A204.1 (cell line): Measurements from ENCODE around the gene ANXA2R.
"Not testable (repeated sequence)": the region's sequence is repeated elsewhere in the genome, so short reads cannot be mapped to it uniquely, and the experiment has no call there.

Experiments
- FAIRE-seq: peaks from 2 replicates; lab custom pipeline; 2012; peaks lifted over from hg19 to GRCh38; lab: Jason Lieb, UNC

ANXA2R gene

GRCh38 chr5:43060020-43060419 is 19.9 kb upstream of the ANXA2R start:
- FAIRE-seq = not testable (repeated sequence)

- not testable (repeated sequence) for FAIRE-seq
These were observed 15.0 kb upstream of the ANXA2R start for GRCh38 chr5:43055098-43055497.

- FAIRE-seq = no peak
These were observed 11.6 kb upstream of the ANXA2R start for GRCh38 chr5:43051684-43052083.

GRCh38 chr5:43050384-43050783 is 10.3 kb upstream of the ANXA2R start:
- no peak for FAIRE-seq

- FAIRE-seq = no peak
These were observed 9.1 kb upstream of the ANXA2R start for GRCh38 chr5:43049236-43049635.

- FAIRE-seq = no peak
These were observed 6.4 kb upstream of the ANXA2R start for GRCh38 chr5:43046474-43046873.

- FAIRE-seq = no peak
These were observed 5.1 kb upstream of the ANXA2R start for GRCh38 chr5:43045236-43045635.

GRCh38 chr5:43044181-43044914 is 4.2 kb upstream of the ANXA2R start:
- no peak for FAIRE-seq

GRCh38 chr5:43043400-43043756 is 3.3 kb upstream of the ANXA2R start:
- no peak for FAIRE-seq

GRCh38 chr5:43042626-43043399 is 2.7 kb upstream of the ANXA2R start:
- FAIRE-seq = no peak

- FAIRE-seq = no peak
These were observed 2.1 kb upstream of the ANXA2R start for GRCh38 chr5:43042176-43042625.

- FAIRE-seq = no peak
These were observed 1.6 kb upstream of the ANXA2R start for GRCh38 chr5:43041669-43042175.

GRCh38 chr5:43041110-43041668 is 1.1 kb upstream of the ANXA2R start:
- no peak for FAIRE-seq

GRCh38 chr5:43039471-43040286 is 440 bp downstream of the ANXA2R start:
- FAIRE-seq = no peak

GRCh38 chr5:43039152-43039470 is 1.0 kb downstream of the ANXA2R start:
- FAIRE-seq = peak; percentile 73

GRCh38 chr5:43038496-43038989 is 1.6 kb downstream of the ANXA2R start:
- FAIRE-seq = no peak

- FAIRE-seq = no peak
These were observed 2.3 kb downstream of the ANXA2R start for GRCh38 chr5:43037636-43038495.

GRCh38 chr5:43036856-43037635 is 3.1 kb downstream of the ANXA2R start:
- FAIRE-seq = no peak

GRCh38 chr5:43036409-43036808 is 3.7 kb downstream of the ANXA2R start:
- no peak for FAIRE-seq

GRCh38 chr5:43034591-43034968 is 5.5 kb downstream of the ANXA2R start:
- FAIRE-seq = no peak
